Activated CD4-positive, alpha-beta T cell treated with anti-CD3 and anti-CD28 coated beads for 1 hour (primary cell): ENCODE data around the gene MBL2.

Source experiments
- DNase-seq: peaks from one replicate; pipeline ENCODE4 v3.0.0-alpha.2; 2020

MBL2 gene

DNA sequence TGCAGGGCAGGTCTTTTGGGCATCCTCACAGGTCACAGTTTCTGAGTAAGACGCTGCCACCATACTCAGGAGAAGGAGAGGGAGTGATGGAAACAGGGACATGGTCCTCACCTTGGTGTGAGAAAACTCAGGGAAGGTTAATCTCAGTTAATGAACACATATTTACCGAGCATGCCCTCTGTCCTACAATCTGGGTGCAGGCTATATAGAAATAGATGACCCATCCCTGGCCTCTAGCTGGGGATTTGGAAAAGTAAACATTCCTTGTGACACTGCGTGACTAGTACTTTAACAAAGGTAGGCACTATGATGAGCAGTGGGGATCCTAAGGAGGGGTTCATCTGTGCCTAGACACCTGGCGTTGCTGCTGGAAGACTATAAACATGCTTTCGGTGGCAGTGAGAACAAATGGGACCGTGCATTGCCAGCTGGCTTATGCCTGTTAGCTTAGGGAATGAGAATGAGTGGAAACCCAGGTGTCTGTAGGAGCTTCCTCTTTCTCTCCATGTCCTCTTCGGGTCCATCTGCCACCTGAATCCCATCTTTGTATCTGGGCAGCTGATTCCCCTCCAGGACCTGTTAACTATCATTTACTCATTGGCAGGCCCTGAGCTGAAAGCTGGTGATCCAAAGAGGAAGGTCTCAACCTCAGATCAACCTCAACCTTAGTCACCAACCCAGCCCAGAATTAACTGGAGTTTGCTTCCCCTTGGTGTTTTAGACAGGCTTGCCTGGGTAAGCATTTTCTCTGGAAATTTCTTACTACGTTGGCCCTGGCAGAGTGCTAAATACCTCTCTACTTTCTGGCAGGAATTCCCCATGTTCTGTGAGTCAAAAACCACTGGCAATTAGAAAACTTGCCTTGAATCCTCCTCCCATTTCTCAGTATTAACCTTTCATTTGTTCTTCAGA, 794 bp downstream of the MBL2 start:
- no peak for DNase-seq

GRCh38 chr10:52770904-52771303, 1.7 kb downstream of the MBL2 start:
- DNase-seq, result no peak

GRCh38 chr10:52769966-52770365, 2.6 kb downstream of the MBL2 start:
- no peak for DNase-seq

GRCh38 chr10:52768001-52768532, 4.5 kb downstream of the MBL2 start:
- no peak for DNase-seq

- no peak for DNase-seq
These were observed 10.5 kb downstream of the MBL2 start for GRCh38 chr10:52762088-52762487.

DNA sequence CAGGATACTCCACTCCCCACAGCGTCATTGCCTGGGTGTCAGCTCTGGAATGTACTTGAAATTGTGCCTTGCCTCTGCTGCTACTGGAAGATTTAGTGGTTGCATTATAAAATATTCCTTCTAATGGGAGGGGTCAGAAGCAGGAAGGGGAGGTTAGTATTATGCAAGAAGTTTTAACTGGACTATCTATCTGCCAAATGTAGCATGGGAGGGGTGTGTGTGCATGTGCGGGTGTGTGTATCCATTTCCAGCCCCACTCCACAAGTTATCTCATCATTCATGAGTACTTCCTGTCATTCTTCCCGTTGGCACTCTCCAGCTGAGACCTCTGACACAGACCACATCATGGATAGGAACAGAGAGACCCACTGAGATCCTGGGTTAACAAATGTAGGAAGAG, 13.4 kb downstream of the MBL2 start:
- no peak for DNase-seq

- DNase-seq, result no peak
These were observed 14.2 kb downstream of the MBL2 start for GRCh38 chr10:52758406-52758805.

- no peak for DNase-seq
These were observed 14.8 kb downstream of the MBL2 start for GRCh38 chr10:52757773-52758172.

GRCh38 chr10:52756966-52757365, 15.6 kb downstream of the MBL2 start:
- no peak for DNase-seq

- no peak for DNase-seq
These were observed 16.3 kb downstream of the MBL2 start for GRCh38 chr10:52756295-52756694.

- DNase-seq, result no peak
These were observed 17.1 kb downstream of the MBL2 start for GRCh38 chr10:52755297-52756062.

DNA sequence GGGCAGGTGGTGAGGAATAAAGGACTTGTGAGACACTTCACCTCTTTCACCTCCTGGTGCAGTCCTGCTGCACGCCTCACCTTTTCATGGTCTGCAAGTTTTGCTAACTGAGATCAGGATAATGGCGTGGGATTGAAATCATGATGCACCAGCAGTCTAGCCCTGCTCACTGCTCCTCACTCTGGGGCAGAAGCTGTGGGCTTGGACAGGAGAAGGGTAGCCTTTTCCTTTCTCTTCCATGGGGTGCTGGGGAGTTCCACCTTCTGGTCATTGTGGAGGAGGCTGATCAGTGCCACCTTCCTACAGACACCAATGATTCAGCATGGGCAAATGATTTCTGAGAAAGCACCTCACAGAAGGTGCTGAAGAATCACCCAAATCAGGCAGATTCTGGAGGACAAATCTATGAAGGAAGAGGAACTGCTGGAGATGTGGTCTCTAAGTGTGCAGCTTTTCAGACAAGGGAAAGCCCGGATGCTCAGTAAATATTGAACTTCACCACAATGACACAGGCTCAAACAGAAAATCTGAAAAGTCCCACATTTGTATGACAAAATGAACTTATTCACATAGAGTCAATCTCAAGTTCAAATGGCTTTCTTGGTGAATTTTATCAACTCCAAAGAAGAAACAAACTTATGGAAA, 19.7 kb downstream of the MBL2 start:
- no peak for DNase-seq

DNA sequence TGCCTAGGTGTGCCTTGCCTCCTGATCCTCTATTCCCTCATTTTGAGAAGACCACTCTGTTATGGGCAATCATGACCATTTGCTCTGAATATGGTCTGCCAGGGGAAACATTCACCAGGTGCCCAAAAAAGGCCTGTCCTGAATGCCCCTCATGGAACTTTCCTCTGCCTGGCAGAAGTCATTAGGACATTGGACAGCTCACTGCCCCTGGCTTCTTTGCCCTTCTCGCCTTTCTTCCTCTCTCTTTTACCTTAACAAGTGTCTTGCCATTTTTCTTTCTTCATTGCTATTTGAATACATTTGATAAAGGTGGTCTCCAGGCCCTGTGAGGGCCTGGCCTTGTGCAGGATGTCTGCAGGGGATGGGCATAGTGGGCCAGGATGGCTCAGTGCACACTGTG, 20.3 kb downstream of the MBL2 start:
- DNase-seq, result no peak

DNA sequence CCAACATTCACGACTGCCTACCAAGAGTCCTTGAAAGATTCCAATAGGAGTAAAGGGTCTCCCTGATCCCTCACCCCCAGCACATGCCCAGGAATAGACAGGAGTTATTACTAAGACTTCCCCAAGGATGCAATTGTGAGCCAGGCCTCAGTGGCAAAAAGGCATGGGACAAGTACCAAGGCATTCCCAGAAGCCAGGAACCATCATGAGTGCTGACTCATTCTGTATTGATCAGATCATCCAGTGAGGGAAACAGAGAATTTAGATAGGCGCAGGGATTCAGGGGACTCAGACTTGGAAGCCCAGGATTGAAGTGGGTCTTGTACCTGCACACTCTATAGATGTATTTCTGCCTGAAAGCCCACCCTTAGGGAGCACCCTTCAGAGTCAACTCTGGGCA, 21.2 kb downstream of the MBL2 start:
- no peak for DNase-seq

DNA sequence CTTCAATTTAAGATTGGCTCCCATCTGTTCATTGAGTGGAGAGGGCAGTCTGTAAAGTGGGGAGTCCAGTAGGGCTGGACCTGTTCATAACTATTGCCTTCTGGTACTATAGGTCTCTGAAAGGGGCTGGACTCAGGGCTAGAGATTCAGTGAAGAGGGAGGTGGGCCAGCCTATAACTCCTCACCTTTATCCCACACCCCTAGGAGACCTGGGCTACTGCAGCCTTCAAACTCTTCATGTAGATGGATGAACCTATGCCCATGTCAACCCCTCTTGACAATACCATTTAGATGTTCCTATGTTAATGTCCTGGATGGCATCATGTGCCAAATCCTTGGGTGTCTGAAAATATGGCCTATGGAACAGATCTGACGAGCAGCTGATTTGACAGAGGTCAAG, 22.0 kb downstream of the MBL2 start:
- no peak for DNase-seq

DNA sequence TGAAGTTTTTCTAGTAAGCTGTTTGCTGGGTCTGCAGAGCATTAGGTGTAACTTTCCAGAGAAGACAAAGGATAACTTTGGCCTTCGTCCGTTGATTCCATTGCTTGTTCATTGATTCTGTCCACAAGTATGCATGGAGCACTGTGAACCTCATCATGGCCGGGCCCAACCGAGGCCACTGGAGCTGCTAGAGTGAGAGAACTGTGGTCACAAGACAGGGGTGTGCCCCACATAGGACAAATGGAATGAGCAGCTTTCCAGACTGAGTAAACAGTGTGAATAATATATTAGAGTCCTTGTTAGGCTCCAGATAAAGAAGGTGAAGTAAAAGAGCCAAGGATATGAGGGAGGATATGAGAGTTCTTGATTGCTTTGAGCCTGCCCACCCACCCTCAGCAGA, 24.9 kb downstream of the MBL2 start:
- no peak for DNase-seq

- DNase-seq, result no peak
These were observed 26.4 kb downstream of the MBL2 start for GRCh38 chr10:52746169-52746568.

- no peak for DNase-seq
These were observed 28.4 kb downstream of the MBL2 start for GRCh38 chr10:52744057-52744805.

GRCh38 chr10:52742731-52743130, 29.9 kb downstream of the MBL2 start:
- no peak for DNase-seq

DNA sequence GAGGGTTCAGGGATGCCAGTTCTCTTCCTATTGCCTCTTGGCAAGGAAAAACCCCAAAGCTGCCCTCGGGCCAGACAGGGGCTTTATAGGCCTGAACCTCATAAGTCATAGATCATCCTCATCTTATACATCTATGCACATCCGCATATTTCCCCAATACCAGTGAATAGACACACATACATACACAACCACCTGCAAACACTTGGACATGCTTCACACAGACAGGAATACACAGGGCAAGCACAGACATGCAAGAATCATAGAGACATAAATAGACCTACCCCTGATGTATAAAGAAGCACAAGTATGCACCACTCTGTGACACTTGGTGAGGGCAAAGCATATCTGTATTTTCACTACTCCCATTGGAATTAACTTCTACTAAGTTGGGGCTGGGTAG, 30.7 kb downstream of the MBL2 start:
- DNase-seq, result no peak

DNA sequence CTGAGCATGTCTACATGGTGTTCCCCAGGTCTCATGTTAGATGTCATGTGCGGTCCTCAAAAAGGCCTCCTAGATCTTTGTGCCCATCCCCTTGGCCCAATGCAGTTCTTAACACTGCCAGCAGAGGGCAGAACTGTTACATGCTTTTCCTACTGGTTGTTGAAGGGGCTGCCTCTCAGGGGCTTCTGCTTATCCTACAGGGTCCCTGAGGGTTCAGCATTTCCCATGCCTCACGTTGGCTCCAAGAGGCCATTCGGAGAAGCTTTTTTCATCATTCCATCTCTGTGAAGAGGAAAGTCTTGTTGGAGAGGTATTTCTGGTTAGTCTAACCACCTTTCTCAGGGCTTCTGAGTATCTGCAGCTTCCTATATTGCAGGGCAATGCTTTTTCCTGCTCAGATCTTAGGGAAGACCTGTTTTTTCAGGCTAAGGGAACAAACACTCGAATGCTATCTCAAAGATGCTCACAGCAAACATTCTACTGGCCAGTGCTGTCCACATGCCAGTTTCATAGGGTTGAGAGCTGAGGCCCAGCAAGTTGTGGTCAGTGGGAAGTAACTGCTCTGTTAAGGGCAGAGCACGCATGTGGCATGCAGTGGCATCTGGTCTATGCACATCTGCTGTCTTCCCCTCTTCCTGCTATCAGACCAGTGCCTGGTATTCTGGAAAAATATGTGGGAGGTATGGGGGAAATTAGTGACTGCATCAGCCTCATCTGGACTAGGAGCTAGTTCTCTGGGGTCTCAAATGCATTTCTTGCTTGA, 31.5 kb downstream of the MBL2 start:
- DNase-seq, result no peak

DNA sequence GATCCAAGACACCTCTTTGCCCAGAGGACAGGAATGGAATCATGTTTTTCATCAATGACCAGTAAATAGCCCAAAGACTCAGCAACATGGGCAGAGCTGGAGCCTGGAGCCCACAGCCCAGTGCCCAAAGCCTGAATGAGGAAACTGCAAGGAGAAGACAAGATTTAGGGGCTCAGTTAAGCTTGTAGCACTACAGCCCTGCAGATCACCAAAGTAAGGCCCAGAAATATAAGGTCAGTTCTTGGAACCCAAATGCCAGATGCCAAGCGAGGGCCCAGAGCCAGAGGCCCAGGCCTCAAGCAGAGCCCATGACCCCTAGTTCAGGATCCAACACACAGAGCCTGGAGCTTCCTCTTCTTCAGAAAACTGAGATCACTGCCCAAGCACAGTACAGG, 32.4 kb downstream of the MBL2 start:
- no peak for DNase-seq
